Amygdala (tissue), 56 donors: Measurements from ENCODE around the gene SLC6A12.

Experiments used
- DNase-seq, 56 donors: peaks; one replicate each; lab custom pipeline; 2025; lab: John Stamatoyannopoulos, UW

The SLC6A12 gene

GRCh38 chr12:214003-214741, at the start of gene SLC6A12:
Gene SLC6A12 (minus strand): TSS chr12:214157. CDS start chr12:209986, 4,171 bp downstream.
- no peak for DNase-seq

GRCh38 chr12:263574-263973, 49.6 kb upstream of the SLC6A12 start:
- no peak for DNase-seq

GRCh38 chr12:262817-263216, 48.9 kb upstream of the SLC6A12 start, which contains the start of gene SLC6A13:
Gene SLC6A13 (minus strand): TSS chr12:262836. CDS start chr12:260052, 2,784 bp downstream.
- no peak for DNase-seq

- no peak for DNase-seq
Observed at GRCh38 chr12:262113-262512, 48.2 kb upstream of the SLC6A12 start.

GRCh38 chr12:257521-258321, 43.8 kb upstream of the SLC6A12 start:
- DNase-seq: no peak

GRCh38 chr12:256958-257357, 43.0 kb upstream of the SLC6A12 start:
- DNase-seq: no peak

GRCh38 chr12:256225-256624, 42.3 kb upstream of the SLC6A12 start:
- DNase-seq: no peak

GRCh38 chr12:254912-255311, 41.0 kb upstream of the SLC6A12 start:
- DNase-seq: no peak

GRCh38 chr12:254039-254438, 40.1 kb upstream of the SLC6A12 start:
- DNase-seq: no peak

- DNase-seq: no peak
Observed at GRCh38 chr12:253116-253831, 39.3 kb upstream of the SLC6A12 start.

GRCh38 chr12:252636-253035, 38.7 kb upstream of the SLC6A12 start:
- no peak for DNase-seq

- no peak for DNase-seq
Observed at GRCh38 chr12:247271-247670, 33.3 kb upstream of the SLC6A12 start.

- no peak for DNase-seq
Observed at GRCh38 chr12:243381-243780, 29.4 kb upstream of the SLC6A12 start.

GRCh38 chr12:242496-242895, 28.5 kb upstream of the SLC6A12 start:
- no peak for DNase-seq

GRCh38 chr12:241266-241665, 27.3 kb upstream of the SLC6A12 start:
- DNase-seq: no peak

- DNase-seq: no peak
Observed at GRCh38 chr12:240566-240965, 26.6 kb upstream of the SLC6A12 start.

- DNase-seq: no peak
Observed at GRCh38 chr12:238736-239398, 24.9 kb upstream of the SLC6A12 start.

- DNase-seq: no peak
Observed at GRCh38 chr12:238116-238515, 24.2 kb upstream of the SLC6A12 start.

GRCh38 chr12:237026-237815, 23.3 kb upstream of the SLC6A12 start:
- DNase-seq: no peak

- no peak for DNase-seq
Observed at GRCh38 chr12:236445-236844, 22.5 kb upstream of the SLC6A12 start.
